Loucy (cell line): ENCODE results near the gene TJP2.
A peak's percentile ranks its signal among the peaks of the same experiment; 100 is the strongest.

Experiments used
- H2AFZ ChIP-seq: fragments of 200-600 bp; sonication (generic); 2 replicates; pipeline ENCODE4 v1.6.0; 2016; ENCODE audit warnings: antibody characterized with exemption, mild to moderate bottlenecking, low read length, moderate library complexity
- H3F3A ChIP-seq: fragments of 200-600 bp; 2 replicates; pipeline ENCODE4 v1.6.0; 2016; ENCODE audit warnings: antibody characterized with exemption, low read depth, mild to moderate bottlenecking
- H3K27me3 ChIP-seq: fragments of 200-600 bp; sonication (generic); 2 replicates; pipeline ENCODE4 v1.6.1; 2014; ENCODE audit warnings: low read length, mild to moderate bottlenecking; ENCODE audit not compliant: insufficient read depth, poor library complexity, severe bottlenecking
- H3K36me3 ChIP-seq: fragments of 200-600 bp; sonication (generic); 2 replicates; pipeline ENCODE4 v1.6.1; 2016; ENCODE audit warnings: low read length; ENCODE audit not compliant: insufficient read depth
- H3K4me1 ChIP-seq: fragments of 200-600 bp; sonication (generic); 2 replicates; pipeline ENCODE4 v1.5.1; 2014; ENCODE audit warnings: low read length, mild to moderate bottlenecking; ENCODE audit not compliant: insufficient read depth, poor library complexity, severe bottlenecking
- H3K4me2 ChIP-seq: fragments of 200-600 bp; sonication (generic); 2 replicates; pipeline ENCODE4 v1.6.0; 2014; ENCODE audit warnings: antibody characterized with exemption, low read length, low read depth, mild to moderate bottlenecking; ENCODE audit not compliant: poor library complexity, severe bottlenecking
- H3K4me3 ChIP-seq: fragments of 200-600 bp; sonication (generic); 2 replicates; pipeline ENCODE4 v1.5.1; 2014; ENCODE audit warnings: low read length, mild to moderate bottlenecking, mixed read lengths; ENCODE audit not compliant: poor library complexity, severe bottlenecking
- H3K79me2 ChIP-seq: fragments of 200-600 bp; sonication (generic); 2 replicates; pipeline ENCODE4 v1.6.1; 2014; ENCODE audit warnings: low read length; ENCODE audit not compliant: insufficient read depth
- H3K9ac ChIP-seq: fragments of 200-600 bp; sonication (generic); 2 replicates; pipeline ENCODE4 v1.6.0; 2014; ENCODE audit warnings: mild to moderate bottlenecking, low read depth, low read length, moderate library complexity; ENCODE audit not compliant: poor library complexity, severe bottlenecking
- H3K9me2 ChIP-seq: fragments of 200-600 bp; sonication (generic); replicated peaks from 2 replicates; pipeline ENCODE4 v1.6.1; 2016; ENCODE audit warnings: low read depth, low read length, mixed read lengths
- H3K9me3 ChIP-seq: fragments of 200-600 bp; sonication (generic); 2 replicates; pipeline ENCODE4 v1.6.1; 2014; ENCODE audit warnings: mild to moderate bottlenecking, antibody characterized with exemption, low read length, low read depth; ENCODE audit not compliant: insufficient read depth
- H4K20me1 ChIP-seq: fragments of 200-600 bp; sonication (generic); 2 replicates; pipeline ENCODE4 v1.6.0; 2014; ENCODE audit warnings: antibody characterized with exemption, low read length, mild to moderate bottlenecking; ENCODE audit not compliant: insufficient read depth, poor library complexity, severe bottlenecking
- CTCF ChIP-seq: fragments of 200-600 bp; sonication (generic); conservative IDR thresholded peaks from 2 replicates; pipeline ENCODE4 v1.5.1; 2014; ENCODE audit warnings: mild to moderate bottlenecking, antibody characterized with exemption, low read length
- EZH2phosphoT487 ChIP-seq: fragments of 200-600 bp; IDR thresholded peaks from 2 replicates; pipeline ENCODE4 v1.6.1; 2018; ENCODE audit warnings: antibody characterized with exemption, mild to moderate bottlenecking, moderate library complexity, borderline replicate concordance

TJP2 gene

GRCh38 chr9:69140123-69140735, 33.8 kb upstream of the TJP2 start:
- Histone ChIP-seq H2AFZ (no peak overlapping the region), H4K20me1 (no peaks in the 10 kb centered on the region), H3K9me3 (no peaks in the 10 kb centered on the region), H3F3A (no peaks in the 10 kb centered on the region), H3K9me2 (no peaks in the 10 kb centered on the region), H3K27me3 (no peaks in the 10 kb centered on the region), H3K79me2 (peaks cover 5% of the 10 kb centered on the region; the same call in 1 of the 2 replicates), H3K9ac (no peak overlapping the region), H3K4me2 (no peak overlapping the region), H3K36me3 (no peaks in the 10 kb centered on the region), H3K4me1 (peaks cover 19% of the 10 kb centered on the region), H3K4me3 (no peak overlapping the region)
- TF ChIP-seq EZH2phosphoT487 (no peak), CTCF (no peak)

GRCh38 chr9:69141851-69142250, 32.2 kb upstream of the TJP2 start:
- TF ChIP-seq EZH2phosphoT487: no peak
- no peak for TF ChIP-seq CTCF
- Histone ChIP-seq H3K9ac (peak overlapping the region; percentile 25), H3F3A (no peaks in the 10 kb centered on the region), H3K9me2 (no peaks in the 10 kb centered on the region), H3K9me3 (no peaks in the 10 kb centered on the region), H2AFZ (no peak overlapping the region), H3K27me3 (no peaks in the 10 kb centered on the region), H3K4me1 (peaks cover 19% of the 10 kb centered on the region), H3K4me3 (no peak overlapping the region), H3K79me2 (peaks cover 2% of the 10 kb centered on the region; the same call in 1 of the 2 replicates), H3K36me3 (no peaks in the 10 kb centered on the region), H3K4me2 (peak overlapping the region; percentile 21), H4K20me1 (no peaks in the 10 kb centered on the region)

- Histone ChIP-seq H3K27me3 (no peaks in the 10 kb centered on the region), H3K9me2 (no peaks in the 10 kb centered on the region), H3K9ac (no peak overlapping the region), H3K4me3 (no peak overlapping the region), H3K79me2 (no peaks in the 10 kb centered on the region; the same call in 1 of the 2 replicates), H2AFZ (no peak overlapping the region), H4K20me1 (no peaks in the 10 kb centered on the region), H3K36me3 (no peaks in the 10 kb centered on the region), H3K4me2 (no peak overlapping the region), H3F3A (no peaks in the 10 kb centered on the region), H3K4me1 (peaks cover 19% of the 10 kb centered on the region), H3K9me3 (no peaks in the 10 kb centered on the region)
- TF ChIP-seq CTCF (no peak), EZH2phosphoT487 (no peak)
These were observed 30.8 kb upstream of the TJP2 start for GRCh38 chr9:69143291-69143690.
